Right cardiac atrium (tissue), 5 donors: Measurements from ENCODE around the gene USP15. TPM values are rescaled to one million over a fixed set of nuclear protein-coding genes. Genes with fewer than 3 reads are reported as not detected.

ENCODE experiments used
- ATAC-seq, 2 donors: fragments of 200-7000 bp; cut with Tn5 transposase; one replicate each; pipeline versions ENCODE4 v1.8.0 to v1.9.1; 2020; ENCODE audit warnings: moderate library complexity in 2 of 2, mild to moderate bottlenecking in 1 of 2
- DNase-seq, 3 donors: peaks; one replicate each; pipeline ENCODE4 v3.0.0-alpha.2; 2020
- H3K27ac ChIP-seq: one replicate; pipeline ENCODE4 v1.5.1; 2013; ENCODE audit warnings: mild to moderate bottlenecking, low read length, control low read depth, moderate library complexity
- H3K27me3 ChIP-seq: one replicate; pipeline ENCODE4 v1.6.1; 2013; ENCODE audit not compliant: control insufficient read depth, insufficient read depth
- H3K4me1 ChIP-seq: one replicate; pipeline ENCODE4 v1.6.1; 2013; ENCODE audit warnings: low read length; ENCODE audit not compliant: control insufficient read depth, insufficient read depth
- H3K4me3 ChIP-seq: one replicate; pipeline ENCODE4 v1.5.1; 2013; ENCODE audit warnings: low read length, control low read depth
- H3K9me3 ChIP-seq: one replicate; pipeline ENCODE4 v1.6.1; 2013; ENCODE audit warnings: low read length; ENCODE audit not compliant: control insufficient read depth
- WGBS: extraction: QIAGEN DNeasy Blood & Tissue Kit; methylation state at CpG from one replicate; pipeline ENCODE4 v1.1.7; 2013; 5-methylcytosine and 5-hydroxymethylcytosine counted together
- intact Hi-C, 4 donors: fragments of 100-400 bp; cut with DNase I; formaldehyde crosslinking; loops; one replicate each; pipeline versions ENCODE4 v1.11.0 to v1.14.0; 2022 to 2023
- polyA plus RNA-seq: library from polyadenylated mRNA; stranded (reverse); fragments of 200-250 nt; gene quantifications from one replicate; pipeline ENCODE4 v1.2.3, GENCODE V29; 2013
- total RNA-seq, 4 donors: library from RNA; stranded (reverse); fragmentation: NEBNext Ultra II Directional; extraction: Animal tissue kit (Norgen Biotek cat#: 25700); gene quantifications; one replicate each; pipeline ENCODE4 v1.2.1, GENCODE V29; 2021
- donor health status: healthy with polysubstance abuse.
- donor health status: DM: no; HTN: yes; CAD: no.
- donor health status: DM: no; HTN: no; CAD: no.
- donor health status: DM: no; HTN: yes; CAD: no; lungs with severe emphysema.
- donor health status: DM: yes; HTN: yes; CAD: no.

The USP15 gene
- total and polyA plus RNA-seq, 5 donors = 38.0 to 65.7 (median 51.1) TPM

- H3K27ac ChIP-seq = no peak overlapping the region
- no peaks in the 10 kb centered on the region for H3K27me3 ChIP-seq
- no peak for ATAC-seq
- DNase-seq = no peak
- H3K4me3 ChIP-seq = no peak overlapping the region
- no peaks in the 10 kb centered on the region for H3K9me3 ChIP-seq
- intact Hi-C loops = no loop called here
- no peaks in the 10 kb centered on the region for H3K4me1 ChIP-seq
- 69% methylated on average over 3 of the region's 3 CpGs for WGBS
These were observed 28.0 kb upstream of the USP15 start for GRCh38 chr12:62232143-62232729.

DNA sequence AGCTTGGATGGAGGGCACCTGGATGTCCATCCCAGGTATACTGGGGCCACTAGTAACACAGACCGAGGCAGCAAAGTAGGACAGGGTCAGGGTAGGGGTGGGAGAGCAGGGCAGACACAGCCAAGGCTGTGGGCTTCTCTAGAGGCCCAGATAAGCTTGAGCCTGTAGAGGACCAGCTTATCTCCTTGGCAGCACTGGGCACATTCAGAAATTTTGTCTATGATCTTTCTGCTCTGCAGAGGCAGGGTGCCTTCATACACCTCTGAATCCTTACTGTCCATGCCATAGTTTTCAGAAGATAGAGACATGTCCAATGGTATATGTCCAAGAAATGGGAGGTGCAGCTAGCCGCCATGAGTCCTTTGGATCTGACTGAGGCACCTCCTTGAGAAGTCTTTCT, 26.4 kb upstream of the USP15 start:
- intact Hi-C loops = no loop called here
- WGBS = 89% methylated on average over 2 of the region's 2 CpGs

GRCh38 chr12:62239571-62239970, 20.6 kb upstream of the USP15 start:
- H3K27ac ChIP-seq = no peak overlapping the region
- WGBS = 86% methylated on average over 2 of the region's 2 CpGs
- DNase-seq = no peak
- intact Hi-C loops = no loop called here
- H3K4me1 ChIP-seq = no peaks in the 10 kb centered on the region
- no peaks in the 10 kb centered on the region for H3K9me3 ChIP-seq
- no peak for ATAC-seq
- H3K27me3 ChIP-seq = no peaks in the 10 kb centered on the region
- no peak overlapping the region for H3K4me3 ChIP-seq

More for the DNA sequence above, 26.4 kb upstream of the USP15 start:
- ATAC-seq (no peak), DNase-seq (no peak)
- no peaks in the 10 kb centered on the region for H3K4me1 ChIP-seq
- H3K27ac ChIP-seq = no peak overlapping the region
- H3K4me3 ChIP-seq = no peak overlapping the region
- no peaks in the 10 kb centered on the region for H3K9me3 ChIP-seq
- H3K27me3 ChIP-seq = no peaks in the 10 kb centered on the region

DNA sequence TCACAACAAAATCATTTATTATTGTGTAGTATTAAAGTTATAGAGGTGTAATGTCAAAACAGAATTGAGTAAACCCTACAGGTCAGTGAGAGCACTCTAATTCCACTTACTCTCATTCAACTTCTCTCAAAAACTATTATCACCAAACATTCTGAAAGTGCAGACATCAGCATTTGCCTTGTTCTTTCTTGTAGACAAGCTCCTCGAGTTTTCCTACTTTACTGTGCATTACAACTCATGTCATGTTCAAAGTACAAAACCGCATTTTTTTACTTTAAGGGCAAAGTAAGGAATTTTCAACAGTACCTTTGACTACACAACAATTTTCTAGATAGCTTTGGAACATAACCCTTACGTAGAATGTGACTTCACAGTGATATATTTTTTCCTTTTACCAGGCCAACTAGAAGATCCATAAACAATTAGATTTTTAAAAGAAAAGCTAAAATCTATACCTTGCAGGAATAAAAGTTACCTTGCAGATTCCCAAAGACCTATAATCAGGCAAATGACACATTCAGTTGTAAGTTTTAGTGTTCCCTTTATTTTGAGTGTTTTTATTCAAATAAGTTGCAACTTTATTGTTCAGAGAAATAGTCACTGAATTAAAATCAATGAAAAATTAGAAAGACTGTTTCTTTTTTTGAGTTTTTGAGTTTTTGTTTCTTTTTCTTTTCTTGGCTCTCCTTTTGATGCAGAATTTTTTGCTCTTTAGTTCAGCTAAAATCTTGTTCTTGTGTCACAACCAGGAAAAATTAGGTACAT, 12.7 kb upstream of the USP15 start:
- Histone ChIP-seq H3K4me1 (peaks cover 4% of the 10 kb centered on the region), H3K27ac (no peak overlapping the region), H3K27me3 (no peaks in the 10 kb centered on the region), H3K9me3 (no peaks in the 10 kb centered on the region), H3K4me3 (no peak overlapping the region)
- WGBS = 78% methylated on average over 3 of the region's 3 CpGs
- intact Hi-C loops = no loop called here
- no peak for ATAC-seq
- DNase-seq = no peak

GRCh38 chr12:62248873-62249272, 11.3 kb upstream of the USP15 start:
- H3K4me3 ChIP-seq = no peak overlapping the region
- DNase-seq (no peak), ATAC-seq (no peak)
- H3K27ac ChIP-seq = no peak overlapping the region
- H3K27me3 ChIP-seq = no peaks in the 10 kb centered on the region
- intact Hi-C loops = no loop called here
- no peaks in the 10 kb centered on the region for H3K9me3 ChIP-seq
- 58% methylated on average over 1 of the region's 1 CpG for whole genome bisulfite sequencing
- H3K4me1 ChIP-seq = peaks cover 4% of the 10 kb centered on the region

DNA sequence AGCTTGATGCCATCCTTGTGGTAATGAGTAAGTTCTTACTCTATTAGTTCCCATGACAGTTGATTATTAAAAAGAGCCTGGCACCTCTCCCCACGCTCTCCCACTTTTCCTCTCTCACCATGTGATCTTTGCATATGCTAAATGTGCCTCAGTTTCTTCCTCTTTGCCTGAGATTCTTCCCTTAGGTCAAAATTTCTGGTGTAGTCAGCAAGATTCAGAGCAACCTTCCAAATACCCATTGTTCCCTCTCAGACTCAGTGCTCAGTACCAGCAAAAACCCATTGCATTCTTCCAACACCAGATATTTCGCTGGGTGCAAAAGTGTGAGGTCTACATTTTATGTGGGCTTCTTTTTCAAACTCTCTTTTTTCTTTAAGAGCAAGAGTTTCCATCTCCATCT, 10.8 kb upstream of the USP15 start:
- intact Hi-C loops = no loop called here
- DNase-seq (no peak), ATAC-seq (no peak)
- H3K27ac ChIP-seq = no peak overlapping the region
- H3K27me3 ChIP-seq = no peaks in the 10 kb centered on the region
- WGBS = 92% methylated on average over 2 of the region's 2 CpGs
- H3K9me3 ChIP-seq = no peaks in the 10 kb centered on the region
- peaks cover 4% of the 10 kb centered on the region for H3K4me1 ChIP-seq
- no peak overlapping the region for H3K4me3 ChIP-seq

DNA sequence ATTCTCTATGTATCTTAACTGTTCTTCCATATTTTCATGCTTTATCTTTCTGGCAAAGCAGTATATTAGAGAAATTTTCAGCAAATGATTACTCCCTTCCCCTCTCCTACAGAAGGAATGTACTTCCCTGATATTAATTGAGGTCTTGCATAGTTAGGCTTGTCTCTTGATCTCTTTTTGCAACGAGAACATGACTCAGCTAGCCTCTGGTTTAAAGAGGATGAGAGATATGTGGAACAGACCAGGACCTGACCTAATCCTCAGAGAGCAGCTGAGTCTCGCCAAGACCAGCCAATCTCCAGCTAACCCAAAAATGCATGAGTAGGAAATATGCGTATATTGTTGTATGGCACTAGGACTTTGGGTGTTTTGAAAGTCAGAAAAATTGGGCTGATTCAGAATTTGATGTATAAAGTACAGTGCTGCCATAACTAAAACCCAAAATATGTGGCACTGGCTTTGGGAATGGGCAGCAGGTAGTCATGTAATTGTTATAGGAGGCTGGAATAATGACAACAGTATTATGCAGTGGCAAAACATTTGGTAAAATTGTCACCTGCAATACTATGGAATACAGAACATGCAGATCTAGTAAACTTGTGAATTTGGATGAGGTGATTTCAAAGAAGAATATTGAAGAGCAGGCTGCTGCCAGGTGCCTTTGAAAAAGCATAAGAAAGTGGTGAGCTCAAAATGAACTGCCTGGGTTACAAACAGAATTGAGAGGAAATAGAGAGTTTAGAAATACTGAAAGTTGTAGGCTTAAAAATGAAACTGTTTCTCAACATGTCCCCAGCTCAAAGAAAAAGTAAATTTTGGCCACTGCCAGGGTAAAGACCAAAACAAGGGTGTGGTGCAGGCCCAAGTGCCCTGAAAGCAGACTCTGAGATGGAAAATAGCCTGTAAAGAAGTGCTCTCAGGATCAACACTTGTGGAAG, 9.3 kb upstream of the USP15 start:
- Histone ChIP-seq H3K27ac (peak overlapping the region; percentile 62), H3K9me3 (no peaks in the 10 kb centered on the region), H3K4me3 (no peak overlapping the region), H3K27me3 (no peaks in the 10 kb centered on the region), H3K4me1 (peaks cover 4% of the 10 kb centered on the region)
- WGBS = 53% methylated on average over 3 of the region's 3 CpGs
- ATAC-seq = peak; percentile 71 to 85
- intact Hi-C loops = no loop called here
- no peak for DNase-seq

DNA sequence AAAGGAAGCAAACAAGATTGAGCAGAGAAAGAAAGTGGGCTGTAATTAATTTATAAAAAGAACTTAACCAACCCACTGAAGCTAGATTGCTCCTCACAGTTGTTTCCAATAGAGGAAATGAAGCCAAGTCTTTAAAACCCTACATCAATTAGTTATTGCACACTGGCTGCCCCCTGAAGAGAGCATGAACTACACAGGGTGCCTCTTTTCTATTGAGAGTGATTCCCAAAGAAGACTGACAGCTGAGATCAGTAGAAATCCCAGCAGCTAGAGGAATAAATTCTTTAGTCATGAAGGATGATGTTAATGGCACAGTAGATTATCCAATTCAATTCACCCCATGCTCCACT, 8.6 kb upstream of the USP15 start:
- Histone ChIP-seq H3K27ac (no peak overlapping the region), H3K9me3 (no peaks in the 10 kb centered on the region), H3K27me3 (no peaks in the 10 kb centered on the region), H3K4me3 (no peak overlapping the region), H3K4me1 (peaks cover 4% of the 10 kb centered on the region)
- intact Hi-C loops = no loop called here
- no peak for DNase-seq
- ATAC-seq = no peak

DNA sequence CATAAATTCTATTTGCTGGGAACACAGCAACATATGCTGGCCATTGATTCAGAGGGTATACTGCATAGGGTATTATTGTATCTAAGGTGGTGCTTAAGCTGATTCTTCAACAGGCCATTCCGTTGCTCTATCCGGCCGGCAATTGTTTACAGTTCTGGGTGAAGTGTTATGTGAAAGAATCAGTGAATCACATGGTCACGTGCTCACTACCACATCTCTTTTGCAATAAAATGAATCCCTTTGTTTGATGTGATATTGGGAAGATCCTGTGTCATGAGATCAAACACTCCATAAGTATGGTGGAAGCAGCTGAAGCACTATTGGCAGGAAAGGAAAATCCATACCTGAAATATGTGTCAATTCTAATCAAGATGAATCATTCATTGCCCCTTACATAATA, 7.6 kb upstream of the USP15 start:
- H3K27me3 ChIP-seq = no peaks in the 10 kb centered on the region
- DNase-seq (no peak), ATAC-seq (no peak)
- peaks cover 4% of the 10 kb centered on the region for H3K4me1 ChIP-seq
- intact Hi-C loops = no loop called here
- H3K9me3 ChIP-seq = no peaks in the 10 kb centered on the region
- H3K27ac ChIP-seq = no peak overlapping the region
- WGBS = 96% methylated on average over 4 of the region's 4 CpGs
- no peak overlapping the region for H3K4me3 ChIP-seq

- no peak overlapping the region for H3K27ac ChIP-seq
- ATAC-seq (no peak), DNase-seq (no peak)
- H3K4me1 ChIP-seq = peaks cover 4% of the 10 kb centered on the region
- WGBS = 96% methylated on average over 3 of the region's 3 CpGs
- H3K9me3 ChIP-seq = no peaks in the 10 kb centered on the region
- intact Hi-C loops = no loop called here
- H3K27me3 ChIP-seq = no peaks in the 10 kb centered on the region
- H3K4me3 ChIP-seq = no peak overlapping the region
These were observed 5.2 kb upstream of the USP15 start for GRCh38 chr12:62254967-62255366.

GRCh38 chr12:62256408-62257096, 3.7 kb upstream of the USP15 start:
- Histone ChIP-seq H3K27ac (no peak overlapping the region), H3K4me3 (peak overlapping the region; percentile 30), H3K9me3 (no peaks in the 10 kb centered on the region), H3K27me3 (no peaks in the 10 kb centered on the region), H3K4me1 (peaks cover 4% of the 10 kb centered on the region)
- intact Hi-C loops = no loop called here
- WGBS = 30% methylated on average over 8 of the region's 8 CpGs
- DNase-seq (no peak), ATAC-seq (no peak)
